HEK293 (cell line): ENCODE data around the gene NME3.

Experiments used
- HOXA7 ChIP-seq: sonication (generic); formaldehyde crosslinking; IDR thresholded peaks from 2 replicates; pipeline ENCODE4 v1.8.1; 2022; ENCODE audit warnings: missing genetic modification reagents, borderline replicate concordance
- TCF7L2 ChIP-seq: IDR thresholded peaks from 2 replicates; pipeline ENCODE4 v1.6.1; 2011; ENCODE audit warnings: low read depth, mild to moderate bottlenecking, inconsistent platforms, low read length, moderate library complexity, borderline replicate concordance
- ZBTB21 ChIP-seq: fragments of 450-650 bp; formaldehyde crosslinking; IDR thresholded peaks from 2 replicates; pipeline ENCODE4 v1.5.1; 2017; ENCODE audit warnings: missing biosample characterization, missing genetic modification characterization
- ZBTB7A ChIP-seq: fragments of 450-650 bp; formaldehyde crosslinking; IDR thresholded peaks from 2 replicates; pipeline ENCODE4 v1.5.1; 2016; ENCODE audit warnings: low read depth, missing biosample characterization, missing genetic modification characterization
- ZNF133 ChIP-seq: fragments of 450-650 bp; formaldehyde crosslinking; IDR thresholded peaks from 2 replicates; pipeline ENCODE4 v1.5.1; 2016; ENCODE audit warnings: missing biosample characterization, missing genetic modification characterization
- ZNF2 ChIP-seq: fragments of 450-650 bp; formaldehyde crosslinking; IDR thresholded peaks from 2 replicates; pipeline ENCODE4 v1.5.1; 2016; ENCODE audit warnings: missing biosample characterization, missing genetic modification characterization
- ZNF280D ChIP-seq: fragments of 450-650 bp; formaldehyde crosslinking; IDR thresholded peaks from 2 replicates; pipeline ENCODE4 v1.5.1; 2016; ENCODE audit warnings: missing biosample characterization, missing genetic modification characterization
- ZNF391 ChIP-seq: fragments of 450-650 bp; formaldehyde crosslinking; IDR thresholded peaks from 2 replicates; pipeline ENCODE4 v1.5.1; 2016; ENCODE audit warnings: low read depth, missing biosample characterization, missing genetic modification characterization, borderline replicate concordance
- ZNF423 ChIP-seq: fragments of 450-650 bp; formaldehyde crosslinking; IDR thresholded peaks from 2 replicates; pipeline ENCODE4 v1.5.1; 2016; ENCODE audit warnings: missing biosample characterization, missing genetic modification characterization
- ZNF449 ChIP-seq: fragments of 450-650 bp; formaldehyde crosslinking; IDR thresholded peaks from 2 replicates; pipeline ENCODE4 v1.5.1; 2017; ENCODE audit warnings: missing biosample characterization, mild to moderate bottlenecking, missing genetic modification characterization, moderate library complexity
- ZNF629 ChIP-seq: fragments of 450-650 bp; formaldehyde crosslinking; IDR thresholded peaks from 2 replicates; pipeline ENCODE4 v1.5.1; 2017; ENCODE audit warnings: missing biosample characterization, missing genetic modification characterization
- TF ChIP-seq, protein P1 (sequence below): fragments of 450-650 bp; formaldehyde crosslinking; IDR thresholded peaks from 2 replicates; pipeline ENCODE4 v1.5.1; 2016; ENCODE audit warnings: missing biosample characterization, missing genetic modification characterization
- TF ChIP-seq, protein P2 (sequence below): fragments of 450-650 bp; formaldehyde crosslinking; IDR thresholded peaks from 2 replicates; pipeline ENCODE4 v1.5.1; 2016; ENCODE audit warnings: missing biosample characterization, missing genetic modification characterization

DNA sequence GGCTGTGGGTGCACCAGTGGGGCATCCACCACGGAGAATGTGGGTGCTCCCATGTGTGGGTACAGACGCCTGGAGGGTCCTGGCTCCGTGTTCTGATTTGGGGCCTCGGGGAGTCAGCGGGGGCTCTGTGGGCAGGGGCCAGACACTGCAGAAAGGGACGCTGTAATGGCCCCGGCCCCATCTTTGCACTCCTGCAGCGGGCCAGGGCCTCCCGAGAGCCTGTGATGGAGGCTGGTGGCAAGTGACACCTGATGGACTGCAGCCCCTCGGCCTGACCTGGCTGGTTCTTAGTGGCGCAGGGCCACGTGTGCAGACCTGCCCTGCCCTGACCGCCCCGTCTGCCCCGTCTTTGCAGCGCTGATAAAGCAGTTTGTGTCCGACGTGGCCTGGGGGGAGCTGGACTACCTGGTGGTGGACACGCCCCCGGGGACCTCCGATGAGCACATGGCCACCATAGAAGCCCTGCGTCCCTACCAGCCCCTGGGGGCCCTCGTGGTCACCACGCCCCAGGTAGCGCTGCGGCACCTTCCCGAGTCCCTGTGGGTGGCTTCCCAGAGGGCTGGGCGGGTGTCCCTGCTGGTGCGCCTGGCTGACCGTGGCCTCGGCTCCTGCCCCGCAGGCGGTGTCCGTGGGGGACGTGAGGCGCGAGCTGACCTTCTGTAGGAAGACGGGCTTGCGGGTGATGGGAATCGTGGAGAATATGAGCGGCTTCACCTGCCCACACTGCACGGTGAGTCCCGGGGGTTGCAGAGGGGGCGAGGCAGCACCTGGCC, 16.2 kb upstream of the NME3 start:
- TF ChIP-seq, protein P1, sequence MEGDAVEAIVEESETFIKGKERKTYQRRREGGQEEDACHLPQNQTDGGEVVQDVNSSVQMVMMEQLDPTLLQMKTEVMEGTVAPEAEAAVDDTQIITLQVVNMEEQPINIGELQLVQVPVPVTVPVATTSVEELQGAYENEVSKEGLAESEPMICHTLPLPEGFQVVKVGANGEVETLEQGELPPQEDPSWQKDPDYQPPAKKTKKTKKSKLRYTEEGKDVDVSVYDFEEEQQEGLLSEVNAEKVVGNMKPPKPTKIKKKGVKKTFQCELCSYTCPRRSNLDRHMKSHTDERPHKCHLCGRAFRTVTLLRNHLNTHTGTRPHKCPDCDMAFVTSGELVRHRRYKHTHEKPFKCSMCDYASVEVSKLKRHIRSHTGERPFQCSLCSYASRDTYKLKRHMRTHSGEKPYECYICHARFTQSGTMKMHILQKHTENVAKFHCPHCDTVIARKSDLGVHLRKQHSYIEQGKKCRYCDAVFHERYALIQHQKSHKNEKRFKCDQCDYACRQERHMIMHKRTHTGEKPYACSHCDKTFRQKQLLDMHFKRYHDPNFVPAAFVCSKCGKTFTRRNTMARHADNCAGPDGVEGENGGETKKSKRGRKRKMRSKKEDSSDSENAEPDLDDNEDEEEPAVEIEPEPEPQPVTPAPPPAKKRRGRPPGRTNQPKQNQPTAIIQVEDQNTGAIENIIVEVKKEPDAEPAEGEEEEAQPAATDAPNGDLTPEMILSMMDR (tag by site-specific recombination) = no peak
- TF ChIP-seq ZNF629 (tag by site-specific recombination) (no peak), TCF7L2 (no peak), ZBTB7A (tag by site-specific recombination) (no peak), ZBTB21 (tag by site-specific recombination) (no peak), ZNF449 (tag by site-specific recombination) (no peak), ZNF391 (tag by site-specific recombination) (no peak), ZNF280D (tag by site-specific recombination) (no peak), ZNF423 (tag by site-specific recombination) (no peak), ZNF133 (no peak), ZNF2 (tag by site-specific recombination) (no peak), HOXA7 (CRISPR knock-in tag) (no peak)
- TF ChIP-seq, protein P2, sequence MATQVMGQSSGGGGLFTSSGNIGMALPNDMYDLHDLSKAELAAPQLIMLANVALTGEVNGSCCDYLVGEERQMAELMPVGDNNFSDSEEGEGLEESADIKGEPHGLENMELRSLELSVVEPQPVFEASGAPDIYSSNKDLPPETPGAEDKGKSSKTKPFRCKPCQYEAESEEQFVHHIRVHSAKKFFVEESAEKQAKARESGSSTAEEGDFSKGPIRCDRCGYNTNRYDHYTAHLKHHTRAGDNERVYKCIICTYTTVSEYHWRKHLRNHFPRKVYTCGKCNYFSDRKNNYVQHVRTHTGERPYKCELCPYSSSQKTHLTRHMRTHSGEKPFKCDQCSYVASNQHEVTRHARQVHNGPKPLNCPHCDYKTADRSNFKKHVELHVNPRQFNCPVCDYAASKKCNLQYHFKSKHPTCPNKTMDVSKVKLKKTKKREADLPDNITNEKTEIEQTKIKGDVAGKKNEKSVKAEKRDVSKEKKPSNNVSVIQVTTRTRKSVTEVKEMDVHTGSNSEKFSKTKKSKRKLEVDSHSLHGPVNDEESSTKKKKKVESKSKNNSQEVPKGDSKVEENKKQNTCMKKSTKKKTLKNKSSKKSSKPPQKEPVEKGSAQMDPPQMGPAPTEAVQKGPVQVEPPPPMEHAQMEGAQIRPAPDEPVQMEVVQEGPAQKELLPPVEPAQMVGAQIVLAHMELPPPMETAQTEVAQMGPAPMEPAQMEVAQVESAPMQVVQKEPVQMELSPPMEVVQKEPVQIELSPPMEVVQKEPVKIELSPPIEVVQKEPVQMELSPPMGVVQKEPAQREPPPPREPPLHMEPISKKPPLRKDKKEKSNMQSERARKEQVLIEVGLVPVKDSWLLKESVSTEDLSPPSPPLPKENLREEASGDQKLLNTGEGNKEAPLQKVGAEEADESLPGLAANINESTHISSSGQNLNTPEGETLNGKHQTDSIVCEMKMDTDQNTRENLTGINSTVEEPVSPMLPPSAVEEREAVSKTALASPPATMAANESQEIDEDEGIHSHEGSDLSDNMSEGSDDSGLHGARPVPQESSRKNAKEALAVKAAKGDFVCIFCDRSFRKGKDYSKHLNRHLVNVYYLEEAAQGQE (tag by site-specific recombination) = no peak
